ENCODE results near the gene RHOT2.

Gene RHOT2

GRCh38 chr16:667113-667779, 686 bp upstream of the RHOT2 start:
- Histone ChIP-seq H3K4me3 (ENCODE audit: low read depth in 1 of 2, low read length in 2 of 2) (no peak overlapping the region), H3K27ac (ENCODE audit: low read depth, low read length) (peak overlapping the region; percentile 39), H3K4me1 (ENCODE audit: insufficient read depth, low read length) (peaks cover 17% of the 10 kb centered on the region), H3K9ac (ENCODE audit: low read length) (no peak overlapping the region), H3K27me3 (ENCODE audit: control insufficient read depth in 1 of 2, insufficient read depth in 2 of 2, low read length in 2 of 2) (no peaks in the 10 kb centered on the region), H3K36me3 (ENCODE audit: insufficient read depth, low read length) (peaks cover 23% of the 10 kb centered on the region), H3K9me3 (ENCODE audit: low read length) (no peaks in the 10 kb centered on the region)

- Histone ChIP-seq H3K27me3 (ENCODE audit: control insufficient read depth in 1 of 2, insufficient read depth in 2 of 2, low read length in 2 of 2) (no peaks in the 10 kb centered on the region), H3K4me3 (ENCODE audit: low read depth in 1 of 2, low read length in 2 of 2) (peak overlapping the region; percentile 63 to 89), H3K36me3 (ENCODE audit: insufficient read depth, low read length) (peaks cover 32% of the 10 kb centered on the region), H3K27ac (ENCODE audit: low read depth, low read length) (peak overlapping the region; percentile 85), H3K9me3 (ENCODE audit: low read length) (no peaks in the 10 kb centered on the region), H3K9ac (ENCODE audit: low read length) (peak overlapping the region; percentile 57), H3K4me1 (ENCODE audit: insufficient read depth, low read length) (peaks cover 17% of the 10 kb centered on the region)
Observed at GRCh38 chr16:668519-669171, 713 bp downstream of the RHOT2 start.

- peaks cover 32% of the 10 kb centered on the region for H3K36me3 ChIP-seq (ENCODE audit: insufficient read depth, low read length)
- no peak overlapping the region for H3K27ac ChIP-seq (ENCODE audit: low read depth, low read length)
- no peak overlapping the region for H3K4me3 ChIP-seq (ENCODE audit: low read depth in 1 of 2, low read length in 2 of 2)
- no peaks in the 10 kb centered on the region for H3K9me3 ChIP-seq (ENCODE audit: low read length)
- peaks cover 18% of the 10 kb centered on the region for H3K4me1 ChIP-seq (ENCODE audit: insufficient read depth, low read length)
- H3K9ac ChIP-seq (ENCODE audit: low read length), result no peak overlapping the region
- no peaks in the 10 kb centered on the region for H3K27me3 ChIP-seq (ENCODE audit: control insufficient read depth in 1 of 2, insufficient read depth in 2 of 2, low read length in 2 of 2)
Observed at GRCh38 chr16:669666-670065, 1.7 kb downstream of the RHOT2 start.

DNA sequence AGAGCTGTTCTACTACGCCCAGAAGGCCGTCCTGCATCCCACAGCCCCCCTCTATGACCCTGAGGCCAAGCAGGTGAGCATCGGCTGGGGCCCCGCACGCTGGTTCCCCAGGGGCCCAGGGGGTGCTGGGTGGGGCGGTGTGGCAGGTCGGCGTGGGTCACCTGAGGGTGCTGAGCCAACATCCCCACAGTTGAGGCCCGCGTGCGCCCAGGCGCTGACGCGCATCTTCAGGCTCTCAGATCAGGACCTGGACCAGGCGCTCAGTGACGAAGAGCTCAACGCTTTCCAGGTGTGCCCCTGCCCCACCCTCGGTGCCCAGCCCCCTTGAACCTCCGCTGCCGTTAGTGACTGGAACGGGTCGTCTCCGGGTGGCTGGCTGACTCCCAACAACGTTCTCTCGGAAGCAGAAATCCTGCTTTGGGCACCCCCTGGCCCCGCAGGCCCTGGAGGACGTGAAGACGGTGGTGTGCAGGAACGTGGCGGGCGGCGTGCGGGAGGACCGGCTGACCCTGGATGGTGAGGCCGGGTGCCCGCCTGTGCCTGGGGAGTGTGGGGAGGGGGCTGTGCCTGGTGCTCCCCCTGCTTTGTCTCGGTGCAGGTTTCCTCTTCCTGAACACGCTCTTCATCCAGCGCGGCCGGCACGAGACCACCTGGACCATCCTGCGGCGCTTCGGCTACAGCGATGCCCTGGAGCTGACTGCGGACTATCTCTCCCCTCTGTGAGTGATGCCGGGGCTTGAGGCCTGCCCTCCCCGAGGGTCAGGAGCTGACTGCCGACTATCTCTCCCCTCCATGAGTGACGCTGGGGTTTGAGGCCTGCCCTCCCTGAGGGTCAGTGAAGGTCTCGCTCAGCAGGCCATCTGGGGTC, 2.8 kb downstream of the RHOT2 start:
- Histone ChIP-seq H3K27ac (ENCODE audit: low read depth, low read length) (no peak overlapping the region), H3K4me3 (ENCODE audit: low read depth in 1 of 2, low read length in 2 of 2) (no peak overlapping the region), H3K9ac (ENCODE audit: low read length) (no peak overlapping the region), H3K36me3 (ENCODE audit: insufficient read depth, low read length) (peaks cover 32% of the 10 kb centered on the region), H3K4me1 (ENCODE audit: insufficient read depth, low read length) (peaks cover 25% of the 10 kb centered on the region), H3K9me3 (ENCODE audit: low read length) (no peaks in the 10 kb centered on the region), H3K27me3 (ENCODE audit: control insufficient read depth in 1 of 2, insufficient read depth in 2 of 2, low read length in 2 of 2) (no peaks in the 10 kb centered on the region)

DNA sequence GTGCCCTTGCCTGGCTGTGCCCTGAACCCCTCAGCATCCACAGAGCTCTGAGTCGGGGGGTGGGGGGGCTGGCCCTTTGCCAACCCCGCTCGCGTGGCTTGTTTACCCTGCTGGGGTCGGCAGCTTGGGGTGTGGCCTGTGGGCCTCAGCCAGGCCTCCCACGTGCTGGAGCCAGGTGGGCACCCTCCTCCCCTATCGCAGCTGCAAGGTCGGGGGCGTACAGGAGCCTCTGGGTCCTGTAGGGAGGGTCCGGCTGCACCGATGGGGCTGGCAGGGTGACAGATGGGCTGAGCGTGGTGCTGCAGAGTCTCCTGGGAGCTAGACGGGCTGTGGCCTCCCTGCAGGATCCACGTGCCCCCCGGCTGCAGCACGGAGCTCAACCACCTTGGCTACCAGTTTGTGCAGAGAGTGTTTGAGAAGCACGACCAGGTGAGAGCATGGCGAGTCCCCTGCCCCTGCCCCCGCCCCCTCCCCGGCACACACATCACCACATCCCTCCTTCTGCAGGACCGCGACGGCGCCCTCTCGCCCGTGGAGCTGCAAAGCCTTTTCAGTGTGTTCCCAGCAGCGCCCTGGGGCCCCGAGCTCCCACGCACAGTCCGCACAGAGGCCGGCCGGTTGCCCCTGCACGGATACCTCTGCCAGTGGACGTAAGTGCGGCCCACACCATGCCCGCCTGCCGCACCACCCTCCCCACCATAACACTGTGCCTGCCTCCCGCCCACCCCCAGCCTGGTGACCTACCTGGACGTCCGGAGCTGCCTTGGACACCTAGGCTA, 3.6 kb downstream of the RHOT2 start:
- H3K36me3 ChIP-seq (ENCODE audit: insufficient read depth, low read length), result peaks cover 32% of the 10 kb centered on the region
- H3K27ac ChIP-seq (ENCODE audit: low read depth, low read length), result no peak overlapping the region
- H3K9me3 ChIP-seq (ENCODE audit: low read length), result no peaks in the 10 kb centered on the region
- no peak overlapping the region for H3K4me3 ChIP-seq (ENCODE audit: low read depth in 1 of 2, low read length in 2 of 2)
- peaks cover 25% of the 10 kb centered on the region for H3K4me1 ChIP-seq (ENCODE audit: insufficient read depth, low read length)
- no peak overlapping the region for H3K9ac ChIP-seq (ENCODE audit: low read length)
- H3K27me3 ChIP-seq (ENCODE audit: control insufficient read depth in 1 of 2, insufficient read depth in 2 of 2, low read length in 2 of 2), result no peaks in the 10 kb centered on the region

DNA sequence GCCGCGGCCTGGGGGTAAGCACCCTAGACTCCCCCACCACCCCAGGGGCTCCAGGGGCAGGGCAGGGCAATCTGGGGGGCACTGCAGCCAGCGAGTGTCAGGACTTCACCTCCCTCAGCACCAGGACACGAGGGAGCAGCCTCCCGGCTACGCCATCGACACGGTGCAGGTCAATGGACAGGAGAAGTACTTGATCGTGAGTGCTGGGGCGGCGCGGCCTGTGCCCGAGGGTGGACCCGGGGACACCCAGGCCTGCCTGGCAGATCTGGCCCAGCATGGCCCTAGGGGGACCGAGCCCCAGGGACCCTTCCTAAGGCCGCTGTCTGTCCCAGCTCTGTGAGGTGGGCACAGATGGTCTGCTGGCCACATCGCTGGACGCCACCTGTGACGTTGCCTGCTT, 4.4 kb downstream of the RHOT2 start:
- Histone ChIP-seq H3K4me3 (ENCODE audit: low read depth in 1 of 2, low read length in 2 of 2) (no peak overlapping the region), H3K4me1 (ENCODE audit: insufficient read depth, low read length) (peaks cover 23% of the 10 kb centered on the region), H3K9me3 (ENCODE audit: low read length) (no peaks in the 10 kb centered on the region)

GRCh38 chr16:672851-673250, 4.9 kb downstream of the RHOT2 start:
- Histone ChIP-seq H3K27me3 (ENCODE audit: control insufficient read depth in 1 of 2, insufficient read depth in 2 of 2, low read length in 2 of 2) (peaks cover 0 to 4% of the 10 kb centered on the region in 2 donors), H3K36me3 (ENCODE audit: insufficient read depth, low read length) (peaks cover 32% of the 10 kb centered on the region), H3K4me3 (ENCODE audit: low read depth in 1 of 2, low read length in 2 of 2) (no peak overlapping the region), H3K27ac (ENCODE audit: low read depth, low read length) (no peak overlapping the region), H3K9ac (ENCODE audit: low read length) (no peak overlapping the region), H3K9me3 (ENCODE audit: low read length) (no peaks in the 10 kb centered on the region), H3K4me1 (ENCODE audit: insufficient read depth, low read length) (peaks cover 19% of the 10 kb centered on the region)

More for the DNA sequence above, 4.4 kb downstream of the RHOT2 start:
- H3K27me3 ChIP-seq (ENCODE audit: control insufficient read depth in 1 of 2, insufficient read depth in 2 of 2, low read length in 2 of 2), result peaks cover 0 to 3% of the 10 kb centered on the region in 2 donors
- peaks cover 32% of the 10 kb centered on the region for H3K36me3 ChIP-seq (ENCODE audit: insufficient read depth, low read length)
- H3K27ac ChIP-seq (ENCODE audit: low read depth, low read length), result no peak overlapping the region
- no peak overlapping the region for H3K9ac ChIP-seq (ENCODE audit: low read length)

DNA sequence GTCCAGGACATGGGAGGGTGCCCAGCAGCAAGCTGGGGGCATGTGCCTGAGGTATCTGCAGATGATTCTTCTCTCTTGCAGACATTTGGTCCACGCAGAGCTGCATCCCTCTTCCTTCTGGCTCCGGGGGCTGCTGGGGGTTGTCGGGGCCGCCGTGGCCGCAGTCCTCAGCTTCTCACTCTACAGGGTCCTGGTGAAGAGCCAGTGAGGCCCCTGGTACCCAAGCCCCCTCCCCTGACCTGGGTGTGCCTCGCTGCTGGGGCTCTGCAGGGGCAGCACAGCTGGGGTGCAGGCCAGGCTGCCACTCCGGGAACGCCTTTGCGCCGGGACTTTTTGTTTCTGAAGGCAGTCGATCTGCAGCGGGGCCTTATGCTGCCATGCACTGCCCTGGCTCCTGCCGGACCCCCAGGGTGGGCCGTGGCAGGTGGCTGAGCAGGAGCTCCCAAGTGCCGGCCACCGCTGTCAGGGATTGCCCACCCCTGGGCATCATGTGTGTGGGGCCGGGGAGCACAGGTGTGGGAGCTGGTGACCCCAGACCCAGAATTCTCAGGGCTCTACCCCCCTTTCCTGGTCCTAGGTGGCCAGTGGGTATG, 5.6 kb downstream of the RHOT2 start:
- peaks cover 32% of the 10 kb centered on the region for H3K36me3 ChIP-seq (ENCODE audit: insufficient read depth, low read length)
- peaks cover 18% of the 10 kb centered on the region for H3K4me1 ChIP-seq (ENCODE audit: insufficient read depth, low read length)
- H3K27ac ChIP-seq (ENCODE audit: low read depth, low read length), result no peak overlapping the region
- no peak overlapping the region for H3K9ac ChIP-seq (ENCODE audit: low read length)
- no peak overlapping the region for H3K4me3 ChIP-seq (ENCODE audit: low read depth in 1 of 2, low read length in 2 of 2)
- no peaks in the 10 kb centered on the region for H3K9me3 ChIP-seq (ENCODE audit: low read length)
- peaks cover 0 to 4% of the 10 kb centered on the region in 2 donors for H3K27me3 ChIP-seq (ENCODE audit: control insufficient read depth in 1 of 2, insufficient read depth in 2 of 2, low read length in 2 of 2)

GRCh38 chr16:674214-674881, 6.4 kb downstream of the RHOT2 start:
- H3K36me3 ChIP-seq (ENCODE audit: insufficient read depth, low read length), result peaks cover 32% of the 10 kb centered on the region
- H3K27ac ChIP-seq (ENCODE audit: low read depth, low read length), result no peak overlapping the region

More at GRCh38 chr16:674214-674881, 6.4 kb downstream of the RHOT2 start:
- H3K9ac ChIP-seq (ENCODE audit: low read length), result no peak overlapping the region
- no peaks in the 10 kb centered on the region for H3K9me3 ChIP-seq (ENCODE audit: low read length)
- H3K27me3 ChIP-seq (ENCODE audit: control insufficient read depth in 1 of 2, insufficient read depth in 2 of 2, low read length in 2 of 2), result peaks cover 0 to 4% of the 10 kb centered on the region in 2 donors
- no peak overlapping the region for H3K4me3 ChIP-seq (ENCODE audit: low read depth in 1 of 2, low read length in 2 of 2)
- peaks cover 9% of the 10 kb centered on the region for H3K4me1 ChIP-seq (ENCODE audit: insufficient read depth, low read length)
